Karpas-422 (cell line): ENCODE data around the gene GAN. TPM values are rescaled to one million over a fixed set of nuclear protein-coding genes. Genes with fewer than 3 reads are reported as not detected.

Experiments
- DNase-seq: peaks from one replicate; pipeline ENCODE4 v3.0.0-alpha.2; 2015
- H2AFZ ChIP-seq: fragments of 200-600 bp; sonication (generic); 2 replicates; pipeline ENCODE4 v1.6.1; 2014; ENCODE audit warnings: antibody characterized with exemption, low read length, mixed read lengths
- H3K27ac ChIP-seq: fragments of 200-600 bp; sonication (generic); 2 replicates; pipeline ENCODE4 v1.5.1; 2014; ENCODE audit warnings: mild to moderate bottlenecking, low read length, moderate library complexity
- H3K27me3 ChIP-seq: fragments of 200-600 bp; sonication (generic); 2 replicates; pipeline ENCODE4 v1.6.1; 2014; ENCODE audit warnings: low read length, mixed read lengths
- H3K36me3 ChIP-seq: fragments of 200-600 bp; sonication (generic); 2 replicates; pipeline ENCODE4 v1.6.1; 2014; ENCODE audit warnings: low read length, mixed read lengths; ENCODE audit not compliant: insufficient read depth
- H3K4me1 ChIP-seq: fragments of 200-600 bp; sonication (generic); 2 replicates; pipeline ENCODE4 v1.6.1; 2014; ENCODE audit warnings: mild to moderate bottlenecking, low read length, mixed read lengths
- H3K4me2 ChIP-seq: fragments of 200-600 bp; sonication (generic); 2 replicates; pipeline ENCODE4 v1.6.1; 2014; ENCODE audit warnings: low read length, low read depth, mild to moderate bottlenecking; ENCODE audit not compliant: poor library complexity, severe bottlenecking
- H3K4me3 ChIP-seq: fragments of 200-600 bp; sonication (generic); 2 replicates; pipeline ENCODE4 v1.5.1; 2014; ENCODE audit warnings: mild to moderate bottlenecking, antibody characterized with exemption, low read length, mixed read lengths
- H3K79me2 ChIP-seq: fragments of 200-600 bp; sonication (generic); 2 replicates; pipeline ENCODE4 v1.6.1; 2014; ENCODE audit warnings: mild to moderate bottlenecking, low read length, mixed read lengths
- H3K9ac ChIP-seq: fragments of 200-600 bp; sonication (generic); 2 replicates; pipeline ENCODE4 v1.6.0; 2014; ENCODE audit warnings: low read length
- H3K9me2 ChIP-seq: fragments of 200-600 bp; sonication (generic), shearing (Covaris generic); replicated peaks from 2 replicates; pipeline ENCODE4 v1.6.0; 2014; ENCODE audit warnings: mild to moderate bottlenecking, low read length, moderate library complexity; ENCODE audit not compliant: insufficient read depth
- H3K9me3 ChIP-seq: fragments of 300-700, 200-600 bp; sonication (generic); 2 replicates; pipeline ENCODE4 v1.6.1; 2014; ENCODE audit warnings: low read length, mixed read lengths
- H4K20me1 ChIP-seq: fragments of 200-600 bp; sonication (generic); 2 replicates; pipeline ENCODE4 v1.6.1; 2014; ENCODE audit warnings: mild to moderate bottlenecking, antibody characterized with exemption, low read length, low read depth; ENCODE audit not compliant: insufficient read depth
- total RNA-seq: library from RNA; depleted of rRNA; stranded (reverse); fragments of >200 nt; shearing (Covaris generic); gene quantifications from 2 replicates; pipeline ENCODE4 v1.2.3, GENCODE V29; 2014; ENCODE audit warnings: low replicate concordance

GAN gene
- total RNA-seq, 1 experiment from 2014 or later, result 5.3 TPM

DNA sequence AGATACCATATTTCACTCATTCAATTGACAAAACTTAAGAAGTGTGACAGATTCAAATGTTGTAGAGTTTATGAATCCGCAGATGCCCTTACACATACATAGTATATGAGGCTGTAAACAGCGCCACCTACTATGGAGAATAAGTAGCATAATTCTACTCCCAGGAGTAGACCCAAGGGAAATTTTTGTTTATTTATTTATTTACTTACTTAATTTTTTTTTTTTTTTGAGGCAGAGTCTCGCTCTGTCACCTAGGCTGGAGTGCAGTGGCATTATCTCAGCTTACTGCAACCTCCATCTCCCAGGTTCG lies 35.5 kb downstream of the GAN start:
- no peak overlapping the region for H2AFZ ChIP-seq
- H3K4me3 ChIP-seq, result no peak overlapping the region
- no peak overlapping the region for H3K4me2 ChIP-seq
- H3K27me3 ChIP-seq, result no peaks in the 10 kb centered on the region
- H3K9ac ChIP-seq, result no peak overlapping the region
- no peak overlapping the region for H3K27ac ChIP-seq
- H3K9me2 ChIP-seq, result no peaks in the 10 kb centered on the region
- H3K4me1 ChIP-seq, result no peaks in the 10 kb centered on the region
- 0 out of 2 replicates have a peak, but pooled peaks cover 7% of the 10 kb centered on the region for H3K79me2 ChIP-seq
- DNase-seq, result no peak
- H3K9me3 ChIP-seq, result no peaks in the 10 kb centered on the region; the same call in 1 of the 2 replicates
- H4K20me1 ChIP-seq, result no peaks in the 10 kb centered on the region
- H3K36me3 ChIP-seq, result no peaks in the 10 kb centered on the region

DNA sequence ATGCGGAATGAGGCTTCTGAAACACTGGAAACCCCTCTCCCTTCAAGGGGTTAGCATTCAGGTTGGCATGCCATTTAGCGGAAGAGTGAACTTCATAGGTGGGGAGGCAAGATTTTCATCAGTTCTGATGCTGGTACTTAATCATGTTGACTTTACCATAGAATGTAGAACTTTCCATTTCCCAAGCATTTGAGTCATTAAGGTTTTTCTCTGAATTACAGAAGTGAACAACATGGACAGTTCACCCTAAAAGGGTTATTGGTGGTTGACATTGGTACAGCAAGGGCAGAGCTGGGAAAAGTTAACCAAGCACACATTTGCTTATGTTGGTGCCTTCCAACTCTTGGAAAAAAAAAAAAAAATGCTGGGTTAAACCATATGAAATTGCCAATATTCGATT lies 39.1 kb downstream of the GAN start:
- no peaks in the 10 kb centered on the region for H3K9me2 ChIP-seq
- H3K9ac ChIP-seq, result no peak overlapping the region
- 0 out of 2 replicates have a peak, but pooled peaks cover 8% of the 10 kb centered on the region for H3K36me3 ChIP-seq
- H3K27ac ChIP-seq, result no peak overlapping the region
- H4K20me1 ChIP-seq, result no peaks in the 10 kb centered on the region
- H3K27me3 ChIP-seq, result no peaks in the 10 kb centered on the region
- 0 out of 2 replicates have a peak, but pooled peaks cover 7% of the 10 kb centered on the region for H3K79me2 ChIP-seq
- no peak overlapping the region for H2AFZ ChIP-seq
- no peaks in the 10 kb centered on the region for H3K4me1 ChIP-seq
- H3K9me3 ChIP-seq, result no peaks in the 10 kb centered on the region
- H3K4me2 ChIP-seq, result no peak overlapping the region
- no peak for DNase-seq
- H3K4me3 ChIP-seq, result no peak overlapping the region

DNA sequence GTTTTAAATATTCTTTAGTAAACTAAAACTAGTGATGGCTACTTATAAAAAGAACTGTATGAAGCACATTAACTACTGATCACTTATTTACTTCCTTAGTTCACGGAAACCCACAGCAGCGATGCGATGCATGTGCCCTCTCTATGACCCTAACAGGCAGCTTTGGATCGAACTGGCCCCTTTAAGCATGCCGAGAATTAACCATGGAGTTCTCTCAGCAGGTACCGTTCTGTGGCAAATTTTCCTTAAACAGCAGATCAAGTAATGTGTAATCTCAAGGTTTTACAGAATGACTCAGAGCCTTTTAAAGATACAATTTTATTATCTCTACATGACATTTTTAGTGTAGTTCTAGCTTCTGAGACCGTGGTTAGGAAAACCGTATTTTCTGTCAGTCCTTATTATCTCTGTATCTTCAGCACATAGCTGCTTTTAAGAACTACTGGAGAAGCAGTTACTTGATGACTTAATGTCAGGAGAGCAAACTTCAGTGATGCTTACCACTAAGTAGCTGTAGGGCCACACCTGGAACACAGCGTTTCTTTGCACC lies 43.0 kb downstream of the GAN start:
- Histone ChIP-seq H3K9me3 (no peaks in the 10 kb centered on the region), H3K4me1 (no peaks in the 10 kb centered on the region), H3K27me3 (no peaks in the 10 kb centered on the region), H2AFZ (no peak overlapping the region), H3K4me2 (no peak overlapping the region), H3K79me2 (no peaks in the 10 kb centered on the region), H3K4me3 (no peak overlapping the region), H3K9ac (no peak overlapping the region), H4K20me1 (no peaks in the 10 kb centered on the region), H3K36me3 (0 out of 2 replicates have a peak, but pooled peaks cover 8% of the 10 kb centered on the region), H3K9me2 (no peaks in the 10 kb centered on the region), H3K27ac (no peak overlapping the region)
- no peak for DNase-seq

DNA sequence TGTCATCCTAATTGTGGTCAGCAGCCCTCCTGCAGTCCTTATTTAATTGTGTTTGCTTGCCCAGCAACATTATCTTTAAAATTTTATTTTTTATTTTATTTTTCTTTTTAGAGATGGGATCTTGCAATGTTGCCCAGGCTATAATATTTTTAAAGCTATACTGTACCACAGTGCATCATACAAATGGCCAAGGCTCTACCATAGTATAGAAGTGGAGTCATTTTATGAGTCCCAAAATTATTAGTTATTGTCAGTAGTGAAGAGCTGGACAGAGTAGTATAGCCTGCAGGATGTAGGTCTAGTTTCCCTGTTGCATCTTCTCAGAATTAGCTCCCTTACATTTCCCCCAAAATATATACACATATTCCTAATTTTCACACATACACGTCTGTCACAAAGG lies 44.1 kb downstream of the GAN start:
- DNase-seq, result no peak
- Histone ChIP-seq H3K4me3 (no peak overlapping the region), H3K4me2 (no peak overlapping the region), H3K9me2 (no peaks in the 10 kb centered on the region), H2AFZ (no peak overlapping the region), H3K4me1 (no peaks in the 10 kb centered on the region), H3K36me3 (0 out of 2 replicates have a peak, but pooled peaks cover 8% of the 10 kb centered on the region), H3K79me2 (no peaks in the 10 kb centered on the region), H3K27me3 (no peaks in the 10 kb centered on the region), H3K9me3 (no peaks in the 10 kb centered on the region), H4K20me1 (no peaks in the 10 kb centered on the region), H3K9ac (no peak overlapping the region), H3K27ac (no peak overlapping the region)

- Histone ChIP-seq H3K9me3 (no peaks in the 10 kb centered on the region), H3K27ac (no peak overlapping the region)
Observed at GRCh38 chr16:81360135-81360534, 45.4 kb downstream of the GAN start.

DNA sequence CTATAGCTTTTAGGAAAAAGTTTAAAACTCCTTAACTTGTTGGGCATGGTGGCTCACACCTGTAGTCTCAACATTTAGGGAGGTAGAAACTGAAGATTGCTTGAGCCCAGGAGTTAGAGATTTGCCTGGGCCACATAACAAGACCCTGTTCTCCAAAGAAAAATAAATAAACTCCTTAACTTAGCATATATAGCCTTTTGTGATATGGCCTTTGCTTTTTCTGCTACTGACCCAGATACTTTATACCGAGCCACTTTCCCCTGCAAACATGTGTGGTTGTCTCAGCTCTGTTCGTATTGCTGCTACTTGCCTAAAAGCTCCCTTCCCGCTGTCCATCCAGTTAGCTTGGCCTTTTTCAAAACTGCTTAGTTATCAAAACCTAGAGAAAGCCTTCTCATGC lies 51.0 kb downstream of the GAN start:
- H3K9ac ChIP-seq, result no peak overlapping the region
- no peaks in the 10 kb centered on the region for H3K36me3 ChIP-seq

More at GRCh38 chr16:81360135-81360534, 45.4 kb downstream of the GAN start:
- DNase-seq, result no peak
- Histone ChIP-seq H3K9ac (no peak overlapping the region), H2AFZ (no peak overlapping the region), H4K20me1 (no peaks in the 10 kb centered on the region), H3K4me3 (no peak overlapping the region), H3K9me2 (no peaks in the 10 kb centered on the region), H3K4me2 (no peak overlapping the region), H3K79me2 (no peaks in the 10 kb centered on the region), H3K36me3 (0 out of 2 replicates have a peak, but pooled peaks cover 8% of the 10 kb centered on the region), H3K27me3 (no peaks in the 10 kb centered on the region), H3K4me1 (no peaks in the 10 kb centered on the region)

DNA sequence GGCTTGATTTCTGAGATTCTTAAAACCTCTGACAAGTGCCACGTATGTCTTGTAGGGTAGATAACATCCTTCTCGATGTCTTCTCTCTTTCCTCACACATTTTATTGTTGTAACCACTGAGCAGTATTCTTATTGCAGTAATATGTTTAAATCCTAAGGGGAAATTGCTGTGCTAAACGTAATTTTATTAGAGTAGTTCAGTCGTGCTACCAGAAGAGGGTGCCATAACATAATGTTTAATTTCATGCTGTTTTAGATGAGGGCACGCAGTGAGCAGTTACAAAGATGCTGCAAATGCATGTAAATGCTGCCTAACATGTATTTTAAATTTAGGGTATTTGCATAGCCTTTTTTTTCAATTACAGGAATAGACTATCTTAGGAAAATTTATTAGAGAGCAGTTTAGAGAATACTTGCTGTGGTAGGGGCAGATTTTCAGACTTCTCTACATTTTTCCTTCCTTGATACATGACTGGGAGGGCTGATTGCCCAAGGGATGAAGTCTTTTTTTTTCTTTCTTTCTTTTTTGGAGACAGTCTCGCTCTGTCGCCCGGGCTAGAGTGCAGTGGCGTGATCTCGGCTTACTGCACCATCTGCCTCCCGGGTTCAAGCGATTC lies 51.7 kb downstream of the GAN start:
- H4K20me1 ChIP-seq, result no peaks in the 10 kb centered on the region
- H3K79me2 ChIP-seq, result no peaks in the 10 kb centered on the region
- H3K27ac ChIP-seq, result no peak overlapping the region
- no peak overlapping the region for H3K9ac ChIP-seq
- peak; percentile 86 for DNase-seq
- no peaks in the 10 kb centered on the region for H3K9me2 ChIP-seq
- no peaks in the 10 kb centered on the region for H3K36me3 ChIP-seq
- no peaks in the 10 kb centered on the region for H3K27me3 ChIP-seq
- no peak overlapping the region for H3K4me3 ChIP-seq
- H3K4me2 ChIP-seq, result no peak overlapping the region
- H2AFZ ChIP-seq, result no peak overlapping the region
- H3K4me1 ChIP-seq, result peaks cover 4% of the 10 kb centered on the region
- no peaks in the 10 kb centered on the region for H3K9me3 ChIP-seq

More for the DNA sequence above, 51.0 kb downstream of the GAN start:
- no peak for DNase-seq
- H3K79me2 ChIP-seq, result no peaks in the 10 kb centered on the region
- no peaks in the 10 kb centered on the region for H3K27me3 ChIP-seq
- no peak overlapping the region for H2AFZ ChIP-seq
- H3K9me2 ChIP-seq, result no peaks in the 10 kb centered on the region
- H3K9me3 ChIP-seq, result no peaks in the 10 kb centered on the region
- H3K4me2 ChIP-seq, result no peak overlapping the region
- H3K4me1 ChIP-seq, result peaks cover 4% of the 10 kb centered on the region
- H4K20me1 ChIP-seq, result no peaks in the 10 kb centered on the region
- H3K4me3 ChIP-seq, result no peak overlapping the region
- no peak overlapping the region for H3K27ac ChIP-seq

DNA sequence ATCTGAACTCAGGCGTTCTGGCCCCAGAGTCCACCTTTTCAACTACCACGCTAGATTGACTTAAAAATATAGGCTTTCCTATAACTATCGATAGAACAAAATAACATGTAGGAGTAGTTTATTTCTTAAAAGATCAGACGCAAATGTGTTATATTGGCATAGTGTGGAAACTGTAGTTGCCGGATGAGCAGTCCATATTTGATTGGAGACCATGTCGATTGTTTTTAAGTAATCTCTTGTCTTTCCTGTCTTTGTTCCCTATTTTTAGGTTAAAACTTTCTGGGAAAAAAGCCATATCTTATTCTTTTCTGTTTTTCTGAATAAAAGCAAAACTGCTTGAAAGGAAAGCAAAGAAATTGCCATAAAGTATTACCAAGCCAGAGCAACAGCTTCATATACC lies 53.1 kb downstream of the GAN start:
- H3K4me2 ChIP-seq, result no peak overlapping the region
- H3K36me3 ChIP-seq, result no peaks in the 10 kb centered on the region

More for the DNA sequence above, 53.1 kb downstream of the GAN start:
- H2AFZ ChIP-seq, result no peak overlapping the region
- H3K9me2 ChIP-seq, result no peaks in the 10 kb centered on the region
- H3K9me3 ChIP-seq, result no peaks in the 10 kb centered on the region
- no peaks in the 10 kb centered on the region for H3K27me3 ChIP-seq
- no peaks in the 10 kb centered on the region for H4K20me1 ChIP-seq
- H3K9ac ChIP-seq, result no peak overlapping the region
- DNase-seq, result no peak
- no peak overlapping the region for H3K27ac ChIP-seq
- H3K4me3 ChIP-seq, result no peak overlapping the region
- H3K79me2 ChIP-seq, result no peaks in the 10 kb centered on the region
- peaks cover 4% of the 10 kb centered on the region for H3K4me1 ChIP-seq
